HG02610 (cell line): Measurements from ENCODE around the gene SYNGR3.
A peak's percentile ranks its signal among the peaks of the same experiment; 100 is the strongest.

Source experiments
- ATAC-seq: cut with Tn5 transposase; IDR thresholded peaks from one replicate; pipeline ENCODE4 v1.9.1; 2021; ENCODE audit warnings: mild to moderate bottlenecking, moderate library complexity; ENCODE audit not compliant: unreplicated experiment

SYNGR3 gene

DNA sequence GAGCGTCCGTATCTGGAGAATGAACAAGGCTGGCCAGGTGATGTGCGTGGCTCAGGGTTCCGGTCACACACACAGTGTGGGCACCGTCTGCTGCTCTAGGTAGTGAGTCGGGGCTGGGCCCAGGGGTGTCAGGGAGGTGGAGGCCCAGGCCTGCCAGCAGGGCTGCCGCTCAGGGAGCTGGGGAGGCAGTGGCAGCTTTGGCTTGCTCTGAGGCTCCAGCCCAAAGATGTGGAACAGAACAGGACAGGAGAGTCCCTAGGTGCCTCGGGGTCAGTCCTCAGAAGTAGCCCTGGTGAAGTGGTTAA is 13.6 kb upstream of the SYNGR3 start:
- no peak for ATAC-seq

DNA sequence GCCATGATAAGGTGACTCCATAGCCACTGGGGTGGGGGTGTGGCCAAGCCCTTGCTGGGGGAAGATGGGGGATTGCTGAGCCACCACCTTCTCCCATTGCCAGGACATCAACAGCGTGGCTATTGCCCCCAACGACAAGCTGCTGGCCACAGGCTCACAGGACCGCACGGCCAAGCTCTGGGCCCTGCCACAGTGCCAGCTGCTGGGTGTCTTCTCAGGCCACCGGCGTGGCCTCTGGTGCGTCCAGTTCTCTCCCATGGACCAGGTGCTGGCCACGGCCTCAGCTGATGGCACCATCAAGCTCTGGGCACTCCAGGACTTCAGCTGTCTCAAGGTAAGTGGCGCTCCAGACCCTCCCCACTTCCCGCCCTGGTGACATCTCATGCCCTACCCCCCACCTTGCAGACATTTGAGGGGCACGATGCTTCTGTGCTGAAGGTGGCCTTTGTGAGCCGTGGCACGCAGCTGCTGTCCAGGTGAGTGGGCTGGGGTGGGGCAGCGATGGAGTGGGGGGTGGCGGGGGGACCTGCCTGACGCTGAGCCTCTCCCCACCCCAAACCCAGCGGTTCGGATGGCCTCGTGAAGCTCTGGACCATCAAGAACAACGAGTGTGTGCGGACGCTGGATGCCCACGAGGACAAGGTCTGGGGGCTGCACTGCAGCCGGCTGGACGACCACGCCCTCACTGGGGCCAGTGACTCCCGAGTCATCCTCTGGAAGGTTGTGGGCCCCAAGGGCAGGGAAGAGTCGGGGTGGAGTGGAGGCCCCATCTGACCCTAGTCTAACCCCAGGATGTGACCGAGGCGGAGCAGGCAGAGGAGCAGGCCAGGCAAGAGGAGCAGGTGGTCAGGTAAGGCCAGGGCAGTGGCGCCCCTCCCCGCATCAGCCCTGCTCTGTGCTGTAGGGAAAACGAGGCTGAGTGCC is 12.6 kb upstream of the SYNGR3 start:
- ATAC-seq = no peak

GRCh38 chr16:1977875-1978268 is 11.9 kb upstream of the SYNGR3 start:
- no peak for ATAC-seq

DNA sequence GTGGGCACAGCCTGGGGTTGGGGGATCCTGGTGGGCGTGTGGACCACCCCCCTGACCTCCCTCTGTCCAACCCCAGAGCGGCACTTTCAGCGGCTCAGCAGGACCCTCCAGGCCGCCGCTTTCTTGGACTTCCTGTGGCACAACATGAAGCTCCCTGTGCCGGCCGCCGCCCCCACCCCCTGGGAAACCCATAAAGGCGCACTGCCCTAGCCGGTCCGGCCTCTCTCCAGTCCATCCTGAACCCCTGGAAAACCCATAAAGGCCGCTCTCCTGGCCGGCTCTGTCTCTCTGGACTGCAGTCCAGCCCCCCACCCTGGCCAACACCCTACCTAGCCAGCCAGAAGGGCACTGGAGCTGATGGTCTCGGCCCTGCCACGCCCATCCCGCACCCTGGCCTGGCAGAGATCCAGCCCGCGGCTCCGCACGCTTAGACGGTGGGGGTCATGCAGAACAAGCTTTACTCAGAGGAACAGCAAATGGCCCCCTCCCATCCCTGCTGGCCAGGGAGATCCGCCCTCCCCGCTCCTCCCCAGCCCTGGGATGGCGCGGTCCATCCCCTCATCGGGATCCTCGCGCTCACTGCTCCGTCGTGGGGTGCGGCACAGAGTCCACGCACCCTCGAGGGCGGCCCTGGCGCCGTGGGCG is 11.2 kb upstream of the SYNGR3 start:
- no peak for ATAC-seq

DNA sequence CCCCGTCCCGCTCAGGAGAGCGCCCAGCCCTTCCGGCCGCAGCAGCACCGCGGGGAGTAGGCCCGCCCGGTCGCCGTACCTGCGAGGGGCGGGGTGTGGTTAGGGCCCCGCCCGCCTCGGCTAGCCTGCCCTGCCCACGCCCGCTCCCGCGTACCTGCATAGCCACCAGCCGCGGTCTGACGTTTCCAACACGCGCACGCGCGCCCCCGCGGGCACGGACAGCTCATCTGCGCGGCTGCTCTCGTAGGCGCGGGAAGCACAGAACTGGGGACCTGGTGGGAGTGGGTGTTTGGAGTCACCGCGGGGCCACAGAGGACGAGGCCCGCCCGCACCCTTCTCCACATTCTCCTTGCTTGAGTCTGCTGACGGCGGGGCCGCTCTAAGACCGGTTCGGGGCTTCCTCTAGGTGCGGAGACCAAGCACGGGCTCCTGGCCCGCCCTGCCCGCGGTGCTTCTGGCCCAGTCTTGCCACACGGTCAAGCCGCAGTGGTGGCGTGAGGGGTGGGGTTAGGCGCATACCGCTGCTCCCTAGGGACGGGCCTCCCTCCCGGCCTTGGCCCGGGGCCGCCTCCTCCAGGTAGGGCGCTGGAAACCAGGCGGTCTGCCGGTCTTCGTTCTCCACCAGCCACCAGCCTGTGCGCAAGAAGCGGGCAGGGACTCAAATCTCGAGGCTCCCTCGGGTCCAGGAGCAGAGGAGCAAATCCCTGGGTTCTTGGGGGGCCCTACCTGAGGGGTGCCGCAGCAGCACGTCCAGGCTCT is 10.3 kb upstream of the SYNGR3 start:
- ATAC-seq = no peak

DNA sequence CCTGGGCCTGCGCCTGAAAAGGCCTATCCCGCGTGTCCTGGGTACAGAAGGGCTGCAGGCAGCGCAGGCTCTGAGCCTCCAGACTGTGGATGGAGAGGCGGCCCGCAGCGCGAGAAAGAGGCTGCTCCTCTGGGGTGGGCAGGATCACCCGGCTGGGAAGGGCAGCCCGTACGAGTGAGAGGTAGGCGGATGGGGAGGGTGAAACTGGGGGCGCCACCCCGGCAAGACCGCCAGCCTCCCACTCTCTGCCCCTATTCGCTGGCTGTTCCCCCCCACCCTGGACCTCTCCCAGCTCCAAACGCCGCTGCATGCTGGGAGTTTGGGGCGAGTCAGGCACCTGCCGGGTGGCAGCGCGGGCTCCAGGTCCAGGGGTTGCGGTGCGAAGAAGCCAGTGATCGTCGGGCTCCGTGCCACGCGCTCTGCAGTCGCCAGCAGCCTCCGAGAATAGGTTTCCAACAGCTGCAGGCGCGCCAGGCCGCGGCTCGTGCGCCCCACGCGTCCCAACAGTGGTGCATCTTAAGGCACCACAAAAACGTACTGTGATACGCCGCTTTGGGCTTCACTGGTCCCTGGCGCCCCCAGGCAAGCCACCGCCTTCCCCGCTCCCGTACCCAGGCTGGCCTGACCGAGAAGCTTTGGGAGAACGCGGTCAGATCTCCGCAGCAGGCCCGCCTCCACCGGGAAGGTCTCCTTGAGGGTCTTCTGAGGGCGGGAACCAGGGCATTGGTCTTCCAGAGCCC is 9.6 kb upstream of the SYNGR3 start:
- ATAC-seq = no peak

- ATAC-seq = no peak
Measured at GRCh38 chr16:1980770-1981087, 9.0 kb upstream of the SYNGR3 start.

DNA sequence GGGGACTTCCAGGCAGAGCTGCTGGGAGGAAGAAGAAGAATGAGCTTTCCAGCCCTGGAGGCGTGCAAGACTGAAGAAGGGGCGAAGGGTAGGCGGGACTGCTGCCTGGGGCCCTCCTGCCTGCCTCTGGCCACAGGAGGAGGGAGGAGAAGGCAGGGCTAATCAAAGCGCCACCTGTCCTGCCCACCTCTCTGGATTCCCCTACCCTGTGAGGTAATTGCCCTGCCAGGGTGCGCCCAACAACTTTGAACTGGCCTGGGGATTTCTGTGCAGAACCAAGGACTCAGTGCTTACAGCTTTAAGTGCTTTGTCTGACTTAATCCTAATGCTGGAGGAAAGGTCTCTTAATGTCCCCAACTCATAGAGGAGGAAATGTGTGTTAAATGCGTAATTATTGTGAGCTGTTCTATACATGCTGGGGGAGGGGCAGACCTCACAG is 8.4 kb upstream of the SYNGR3 start, which contains the start of gene NOXO1:
Gene NOXO1, minus strand, starts transcription at position 72 of the 439 bp plus-strand sequence. CDS start 290 bp downstream, outside the sequence.
- ATAC-seq = no peak

- no peak for ATAC-seq
Measured at GRCh38 chr16:1982013-1982433, 7.7 kb upstream of the SYNGR3 start.

DNA sequence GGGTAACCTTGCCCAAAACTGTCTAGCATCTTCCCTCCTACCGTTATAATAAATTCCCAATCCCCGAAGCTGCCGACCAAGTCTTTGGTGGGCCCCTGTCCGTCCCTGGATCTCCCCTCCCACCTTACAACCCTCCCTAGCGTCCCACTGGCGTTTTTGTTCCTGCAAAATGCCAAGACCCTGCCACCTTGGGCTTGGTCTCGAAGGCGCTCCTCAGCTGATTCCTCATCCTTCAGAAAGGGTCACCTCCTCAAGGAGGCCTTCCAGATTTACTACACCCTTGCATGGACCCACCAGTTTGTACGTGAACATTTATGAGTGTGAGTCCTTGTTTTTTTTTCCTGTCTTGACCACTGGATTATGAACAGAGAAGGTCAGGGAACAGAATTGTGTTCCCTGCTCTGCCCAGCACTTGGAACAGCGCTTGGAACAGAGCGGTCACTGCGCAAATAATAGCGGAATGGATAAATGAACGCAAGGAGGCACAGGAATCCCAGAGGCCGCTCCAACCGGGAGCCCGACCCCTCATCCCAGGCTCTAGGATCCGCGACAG is 6.7 kb upstream of the SYNGR3 start:
- no peak for ATAC-seq

GRCh38 chr16:1983544-1984346 is 6.0 kb upstream of the SYNGR3 start, which contains the start of gene GFER:
Gene GFER (plus strand): TSS chr16:1984193. CDS start chr16:1984219, 26 bp downstream.
- peak; percentile 78 for ATAC-seq

GRCh38 chr16:1984347-1985225 is 5.2 kb upstream of the SYNGR3 start:
- ATAC-seq = peak; percentile 15

DNA sequence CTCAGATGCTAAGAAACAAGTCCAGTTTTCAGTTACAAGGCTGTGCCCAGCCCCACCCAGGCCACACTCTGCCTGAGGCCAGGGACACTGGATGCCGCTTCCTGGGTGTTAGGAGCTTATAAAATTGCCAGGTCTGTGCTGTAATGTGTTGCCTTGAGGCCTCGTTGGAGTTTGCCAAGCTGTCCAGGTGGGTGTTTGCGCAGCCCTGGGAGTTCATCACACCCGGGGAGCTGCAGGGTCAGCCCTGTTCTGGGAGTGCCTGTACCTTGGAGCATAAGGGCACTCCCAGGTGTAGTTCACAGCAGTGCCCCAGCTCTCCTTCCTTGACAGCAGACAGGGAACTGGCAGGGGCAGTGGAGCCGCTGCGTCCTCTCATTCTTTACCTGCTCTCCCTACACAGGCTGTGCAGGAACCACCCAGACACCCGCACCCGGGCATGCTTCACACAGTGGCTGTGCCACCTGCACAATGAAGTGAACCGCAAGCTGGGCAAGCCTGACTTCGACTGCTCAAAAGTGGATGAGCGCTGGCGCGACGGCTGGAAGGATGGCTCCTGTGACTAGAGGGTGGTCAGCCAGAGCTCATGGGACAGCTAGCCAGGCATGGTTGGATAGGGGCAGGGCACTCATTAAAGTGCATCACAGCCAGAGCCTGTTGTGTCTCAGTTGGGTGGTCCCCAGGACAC is 4.2 kb upstream of the SYNGR3 start:
- ATAC-seq = no peak

- ATAC-seq = no peak
Measured at GRCh38 chr16:1987198-1987597, 2.6 kb upstream of the SYNGR3 start.

DNA sequence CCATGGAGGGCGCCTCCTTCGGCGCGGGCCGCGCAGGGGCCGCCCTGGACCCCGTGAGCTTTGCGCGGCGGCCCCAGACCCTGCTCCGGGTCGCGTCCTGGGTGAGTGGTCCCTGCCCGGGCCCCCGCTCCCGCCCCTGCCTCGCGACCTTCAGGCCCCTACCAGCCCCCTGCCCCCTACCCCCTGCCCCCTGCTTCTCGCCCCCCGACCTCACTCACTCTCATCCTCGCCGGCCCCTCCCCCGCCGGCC is 256 bp downstream of the SYNGR3 start:
- ATAC-seq = no peak

GRCh38 chr16:1990351-1991134 is 773 bp downstream of the SYNGR3 start:
- ATAC-seq = no peak

- no peak for ATAC-seq
Measured at GRCh38 chr16:1991135-1991551, 1.4 kb downstream of the SYNGR3 start.

DNA sequence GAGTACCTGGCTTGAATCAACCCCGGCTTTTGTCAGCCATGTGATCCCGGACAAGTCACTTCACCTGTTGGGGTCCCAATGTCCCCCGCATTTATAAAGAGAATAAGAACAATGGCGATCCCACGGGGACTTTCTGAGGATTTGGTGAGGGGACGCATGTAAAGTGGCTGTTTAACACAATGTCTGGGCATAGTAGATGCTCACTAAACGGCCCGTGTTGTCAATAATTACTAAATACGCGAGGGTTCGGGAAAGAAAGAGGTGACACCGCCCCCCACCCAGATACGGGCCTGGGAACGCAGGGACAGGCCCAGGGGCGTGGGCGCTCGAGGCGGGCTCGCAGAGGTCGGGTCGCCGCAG is 1.8 kb downstream of the SYNGR3 start:
- ATAC-seq = no peak
